IMR-90 (cell line): Measurements from ENCODE around the gene TDRD6.

Experiments
- FOS ChIP-seq: fragments of 150-350 bp; IDR thresholded peaks from 2 replicates; pipeline ENCODE4 v1.6.1; 2016; ENCODE audit warnings: low read depth, low read length
- POLR2A ChIP-seq: IDR thresholded peaks from 2 replicates; pipeline ENCODE4 v1.6.1; 2012; ENCODE audit warnings: mild to moderate bottlenecking, low read depth, low read length
- RFX5 ChIP-seq: IDR thresholded peaks from 2 replicates; pipeline ENCODE4 v1.8.0; 2012; ENCODE audit warnings: low read depth, mild to moderate bottlenecking, low read length, moderate library complexity
- TF ChIP-seq, protein P1 (sequence below): conservative IDR thresholded peaks from 2 replicates; pipeline ENCODE4 v1.5.1; 2012; ENCODE audit warnings: mild to moderate bottlenecking, low read depth, low read length, improper control_type of control experiment
- TF ChIP-seq, protein P2 (sequence below): fragments of 150-350 bp; IDR thresholded peaks from 2 replicates; pipeline ENCODE4 v1.6.1; 2016; ENCODE audit warnings: low read depth, mild to moderate bottlenecking, low read length, moderate library complexity, borderline replicate concordance

DNA sequence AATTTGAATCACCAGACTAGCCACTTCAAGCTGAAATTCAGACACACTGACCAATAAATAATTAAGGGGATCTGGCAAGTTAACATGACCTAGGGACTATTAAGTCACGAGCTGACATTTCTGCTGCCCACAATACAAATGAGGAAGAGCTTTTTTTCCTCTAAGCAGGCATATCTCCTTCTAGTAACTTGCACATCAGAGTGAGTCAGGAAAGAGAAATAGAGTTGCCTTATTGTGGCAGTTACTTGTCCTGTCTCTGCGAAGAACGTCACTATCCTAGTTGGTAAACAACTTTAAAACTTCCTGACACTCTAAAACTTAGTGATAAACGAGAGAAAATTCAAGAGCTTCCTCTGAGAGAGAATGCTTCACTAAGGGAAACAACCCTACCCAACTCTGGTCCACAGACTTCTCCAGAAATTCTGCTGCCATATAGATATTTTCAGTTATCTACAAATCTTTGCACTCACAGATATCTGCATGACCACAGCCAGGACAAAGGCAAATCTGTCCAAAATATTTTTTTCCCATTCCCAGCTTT, 43.3 kb downstream of the TDRD6 start:
- TF ChIP-seq, protein P1, sequence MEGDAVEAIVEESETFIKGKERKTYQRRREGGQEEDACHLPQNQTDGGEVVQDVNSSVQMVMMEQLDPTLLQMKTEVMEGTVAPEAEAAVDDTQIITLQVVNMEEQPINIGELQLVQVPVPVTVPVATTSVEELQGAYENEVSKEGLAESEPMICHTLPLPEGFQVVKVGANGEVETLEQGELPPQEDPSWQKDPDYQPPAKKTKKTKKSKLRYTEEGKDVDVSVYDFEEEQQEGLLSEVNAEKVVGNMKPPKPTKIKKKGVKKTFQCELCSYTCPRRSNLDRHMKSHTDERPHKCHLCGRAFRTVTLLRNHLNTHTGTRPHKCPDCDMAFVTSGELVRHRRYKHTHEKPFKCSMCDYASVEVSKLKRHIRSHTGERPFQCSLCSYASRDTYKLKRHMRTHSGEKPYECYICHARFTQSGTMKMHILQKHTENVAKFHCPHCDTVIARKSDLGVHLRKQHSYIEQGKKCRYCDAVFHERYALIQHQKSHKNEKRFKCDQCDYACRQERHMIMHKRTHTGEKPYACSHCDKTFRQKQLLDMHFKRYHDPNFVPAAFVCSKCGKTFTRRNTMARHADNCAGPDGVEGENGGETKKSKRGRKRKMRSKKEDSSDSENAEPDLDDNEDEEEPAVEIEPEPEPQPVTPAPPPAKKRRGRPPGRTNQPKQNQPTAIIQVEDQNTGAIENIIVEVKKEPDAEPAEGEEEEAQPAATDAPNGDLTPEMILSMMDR, result no peak
- TF ChIP-seq FOS (no peak), POLR2A (no peak), RFX5 (no peak)
- TF ChIP-seq, protein P2, sequence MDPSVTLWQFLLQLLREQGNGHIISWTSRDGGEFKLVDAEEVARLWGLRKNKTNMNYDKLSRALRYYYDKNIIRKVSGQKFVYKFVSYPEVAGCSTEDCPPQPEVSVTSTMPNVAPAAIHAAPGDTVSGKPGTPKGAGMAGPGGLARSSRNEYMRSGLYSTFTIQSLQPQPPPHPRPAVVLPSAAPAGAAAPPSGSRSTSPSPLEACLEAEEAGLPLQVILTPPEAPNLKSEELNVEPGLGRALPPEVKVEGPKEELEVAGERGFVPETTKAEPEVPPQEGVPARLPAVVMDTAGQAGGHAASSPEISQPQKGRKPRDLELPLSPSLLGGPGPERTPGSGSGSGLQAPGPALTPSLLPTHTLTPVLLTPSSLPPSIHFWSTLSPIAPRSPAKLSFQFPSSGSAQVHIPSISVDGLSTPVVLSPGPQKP, result no peak
